DOHH2 (cell line): ENCODE results near the gene SAMD4B.

ENCODE experiments used
- EZH2phosphoT487 ChIP-seq: fragments of 200-600 bp; sonication (generic); IDR thresholded peaks from 2 replicates; pipeline ENCODE4 v1.6.1; 2017; ENCODE audit warnings: borderline replicate concordance, mild to moderate bottlenecking, antibody characterized with exemption, low read length, moderate library complexity, mixed read lengths
- TF ChIP-seq, protein P1 (sequence below): fragments of 200-600 bp; sonication (generic); IDR thresholded peaks from one replicate; pipeline ENCODE4 v1.5.1; 2014; ENCODE audit warnings: antibody characterized with exemption, mild to moderate bottlenecking, low read depth, low read length; ENCODE audit not compliant: poor library complexity, severe bottlenecking

DNA sequence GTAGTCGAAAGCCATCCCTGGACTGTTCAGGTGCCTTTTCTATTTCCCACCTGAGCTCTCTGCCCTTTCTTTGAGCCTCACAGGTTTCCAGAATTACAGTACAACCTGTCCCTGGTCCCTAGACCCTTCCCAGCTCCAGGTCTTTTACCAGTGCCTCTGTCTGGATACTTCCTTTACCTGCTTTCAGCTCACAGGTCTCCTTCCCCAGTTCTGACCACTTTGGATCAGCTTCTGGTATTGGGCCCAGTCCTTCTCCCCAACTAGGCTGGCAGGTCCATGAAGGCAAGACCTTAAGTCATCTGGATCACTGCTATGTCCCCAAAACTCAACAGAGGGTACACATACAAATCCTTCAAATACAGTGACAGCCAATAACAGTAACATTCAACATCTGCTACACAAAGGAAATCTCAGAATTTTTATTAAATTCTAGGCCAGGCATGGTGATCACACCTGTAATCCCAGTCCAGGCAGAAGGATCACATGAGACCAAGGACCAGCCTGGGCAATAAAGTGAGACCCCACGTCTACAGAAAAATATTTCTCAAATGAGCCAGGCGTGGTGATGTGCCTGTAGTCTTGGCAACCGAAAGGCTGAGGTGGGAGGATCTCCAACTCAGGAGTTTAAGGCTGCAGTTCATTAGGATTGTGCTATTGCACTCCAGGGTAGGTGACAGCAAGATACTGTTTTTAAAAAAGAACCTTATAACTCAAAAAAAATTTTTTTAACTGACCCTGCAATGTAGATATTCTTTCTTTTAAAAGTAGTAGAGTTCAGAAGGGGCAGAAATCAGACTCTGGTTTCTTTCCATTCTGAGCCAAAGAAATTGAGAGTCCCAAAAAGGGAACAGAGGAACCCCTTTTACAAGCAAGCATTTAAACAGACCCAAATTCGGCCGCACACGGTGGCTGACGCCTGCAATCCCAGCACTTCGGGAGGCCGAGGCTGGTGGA lies 92.2 kb downstream of the SAMD4B start:
- no peak for TF ChIP-seq EZH2phosphoT487
- TF ChIP-seq, protein P1, sequence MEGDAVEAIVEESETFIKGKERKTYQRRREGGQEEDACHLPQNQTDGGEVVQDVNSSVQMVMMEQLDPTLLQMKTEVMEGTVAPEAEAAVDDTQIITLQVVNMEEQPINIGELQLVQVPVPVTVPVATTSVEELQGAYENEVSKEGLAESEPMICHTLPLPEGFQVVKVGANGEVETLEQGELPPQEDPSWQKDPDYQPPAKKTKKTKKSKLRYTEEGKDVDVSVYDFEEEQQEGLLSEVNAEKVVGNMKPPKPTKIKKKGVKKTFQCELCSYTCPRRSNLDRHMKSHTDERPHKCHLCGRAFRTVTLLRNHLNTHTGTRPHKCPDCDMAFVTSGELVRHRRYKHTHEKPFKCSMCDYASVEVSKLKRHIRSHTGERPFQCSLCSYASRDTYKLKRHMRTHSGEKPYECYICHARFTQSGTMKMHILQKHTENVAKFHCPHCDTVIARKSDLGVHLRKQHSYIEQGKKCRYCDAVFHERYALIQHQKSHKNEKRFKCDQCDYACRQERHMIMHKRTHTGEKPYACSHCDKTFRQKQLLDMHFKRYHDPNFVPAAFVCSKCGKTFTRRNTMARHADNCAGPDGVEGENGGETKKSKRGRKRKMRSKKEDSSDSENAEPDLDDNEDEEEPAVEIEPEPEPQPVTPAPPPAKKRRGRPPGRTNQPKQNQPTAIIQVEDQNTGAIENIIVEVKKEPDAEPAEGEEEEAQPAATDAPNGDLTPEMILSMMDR: no peak
